ENCODE measurements around the gene ATP2B2. TPM values are rescaled to one million over a fixed set of nuclear protein-coding genes. Genes with fewer than 3 reads are reported as not detected.
"Not testable (repeated sequence)": the region's sequence is repeated elsewhere in the genome, so short reads cannot be mapped to it uniquely, and the experiment has no call there.

ATP2B2 gene
- total and polyA plus RNA-seq, 8 donors, result 0.11 to 0.75 (median 0.21) TPM

GRCh38 chr3:10384541-10385360 lies 120.6 kb downstream of the ATP2B2 start:
- Histone ChIP-seq H3K36me3 (no peaks in the 10 kb centered on the region), H3K4me1 (no peaks in the 10 kb centered on the region), H3K27me3 (no peaks in the 10 kb centered on the region), H3K9me3 (no peaks in the 10 kb centered on the region), H3K27ac (no peak overlapping the region), H3K4me3 (no peak overlapping the region)
- no peak for TF ChIP-seq CTCF (IDR thresholded peaks at IDR 0.05)
- WGBS, 2 donors, result 57 to 64% methylated on average over 23 of the region's 23 CpGs
- DNase-seq (peak in 1 of 6 donors; percentile 34), FAIRE-seq (no peak), ATAC-seq (no peak)
- intact Hi-C loops (cut with DNase I), result no loop called here

- Histone ChIP-seq H3K36me3 (no peaks in the 10 kb centered on the region), H3K4me1 (no peaks in the 10 kb centered on the region), H3K27ac (no peak overlapping the region), H3K27me3 (no peaks in the 10 kb centered on the region), H3K9me3 (no peaks in the 10 kb centered on the region), H3K4me3 (no peak overlapping the region)
- 80 to 94% methylated on average over 4 of the region's 4 CpGs for WGBS, 2 donors
- no peak for FAIRE-seq
- peak in 1 of 6 donors; percentile 10 for DNase-seq
- ATAC-seq, result no peak
- TF ChIP-seq CTCF (IDR thresholded peaks at IDR 0.05), result no peak
- intact Hi-C loops (cut with DNase I), result no loop called here
Observed at GRCh38 chr3:10383850-10384248, 121.5 kb downstream of the ATP2B2 start.

- Histone ChIP-seq H3K4me3 (no peak overlapping the region), H3K36me3 (no peaks in the 10 kb centered on the region), H3K9me3 (no peaks in the 10 kb centered on the region), H3K27ac (no peak overlapping the region), H3K4me1 (no peaks in the 10 kb centered on the region), H3K27me3 (no peaks in the 10 kb centered on the region)
- FAIRE-seq (no peak), ATAC-seq (no peak), DNase-seq (no peak)
- no peak for TF ChIP-seq CTCF (IDR thresholded peaks at IDR 0.05)
- 50% methylated on average over 4 of the region's 4 CpGs for WGBS, 2 donors
- intact Hi-C loops (cut with DNase I), result no loop called here
Observed at GRCh38 chr3:10382892-10383849, 122.2 kb downstream of the ATP2B2 start.

DNA sequence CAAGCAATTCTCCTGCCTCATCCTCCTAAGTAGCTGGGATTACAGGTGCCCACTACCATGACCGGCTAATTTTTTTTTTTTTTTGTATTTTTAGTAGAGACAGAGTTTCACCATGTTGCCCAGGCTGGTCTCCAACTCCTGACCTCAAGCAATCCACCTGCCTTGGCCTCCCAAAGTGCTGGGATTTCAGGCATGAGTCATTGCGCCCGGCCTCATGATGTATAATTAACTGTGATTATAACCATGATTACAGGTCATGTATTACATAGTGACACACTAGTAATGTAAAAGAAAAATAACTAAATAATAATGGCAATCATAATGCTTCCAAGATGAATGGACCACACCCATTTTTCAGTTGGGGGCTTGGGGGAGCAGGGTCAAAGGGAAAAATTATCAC lies 122.9 kb downstream of the ATP2B2 start:
- H3K9me3 ChIP-seq; FAIRE-seq; ATAC-seq; H3K36me3 ChIP-seq; H3K4me1 ChIP-seq; H3K27ac ChIP-seq; H3K4me3 ChIP-seq; intact Hi-C loops (cut with DNase I); H3K27me3 ChIP-seq: not testable (repeated sequence)
- 75 to 90% methylated on average over 3 of the region's 3 CpGs for WGBS, 2 donors
- DNase-seq, result peak in 1 of 6 donors; percentile 15

DNA sequence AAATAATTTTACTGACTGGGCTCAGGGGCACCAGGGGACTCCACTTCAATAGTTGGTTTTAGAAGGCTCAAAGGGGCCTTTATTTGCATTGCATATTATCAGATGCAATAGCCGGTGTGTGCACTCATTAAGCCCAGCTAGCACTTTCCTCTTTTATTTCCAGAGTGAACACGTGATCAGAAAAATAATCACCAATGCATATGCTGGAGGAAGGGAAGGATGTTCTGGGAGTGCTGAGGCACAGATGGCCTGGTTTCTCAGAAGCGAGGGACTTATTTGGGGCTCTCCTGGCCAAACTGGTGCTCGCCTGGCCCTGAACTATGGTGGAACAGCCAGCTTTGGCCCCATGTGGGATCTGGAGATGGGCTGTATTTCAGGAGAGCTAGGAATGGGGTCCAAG lies 124.0 kb downstream of the ATP2B2 start:
- TF ChIP-seq CTCF (IDR thresholded peaks at IDR 0.05), result no peak

More for the DNA sequence above, 124.0 kb downstream of the ATP2B2 start:
- Histone ChIP-seq H3K4me1 (no peaks in the 10 kb centered on the region), H3K9me3 (no peaks in the 10 kb centered on the region), H3K27ac (no peak overlapping the region), H3K36me3 (no peaks in the 10 kb centered on the region), H3K27me3 (no peaks in the 10 kb centered on the region), H3K4me3 (no peak overlapping the region)
- intact Hi-C loops (cut with DNase I), result no loop called here
- ATAC-seq (no peak), DNase-seq (peak in 1 of 6 donors; percentile 10), FAIRE-seq (no peak)
- 55 to 56% methylated on average over 4 of the region's 4 CpGs for WGBS, 2 donors

Data from pancreas (tissue), 10 donors.